Osteocyte (in vitro differentiated cells): ENCODE measurements around the gene SLBP. TPM values are rescaled to one million over a fixed set of nuclear protein-coding genes. Genes with fewer than 3 reads are reported as not detected.

Experiments
- DNase-seq: peaks from one replicate; pipeline ENCODE4 v3.0.0; 2021; ENCODE audit warnings: mixed read lengths; ENCODE audit not compliant: unreplicated experiment; ENCODE audit errors: extremely low spot score
- H3K27ac Mint-ChIP-seq: one replicate; pipeline ENCODE4 v1.8.0; 2021; ENCODE audit warnings: mild to moderate bottlenecking, mixed read lengths; ENCODE audit not compliant: unreplicated experiment
- H3K27me3 Mint-ChIP-seq: one replicate; pipeline ENCODE4 v1.8.0; 2021; ENCODE audit warnings: mixed read lengths; ENCODE audit not compliant: unreplicated experiment
- H3K36me3 Mint-ChIP-seq: one replicate; pipeline ENCODE4 v1.8.0; 2021; ENCODE audit warnings: mixed read lengths; ENCODE audit not compliant: unreplicated experiment
- H3K4me1 Mint-ChIP-seq: one replicate; pipeline ENCODE4 v1.8.0; 2021; ENCODE audit warnings: mixed read lengths; ENCODE audit not compliant: unreplicated experiment
- H3K4me3 Mint-ChIP-seq: one replicate; pipeline ENCODE4 v1.8.0; 2021; ENCODE audit warnings: mild to moderate bottlenecking, moderate library complexity, mixed read lengths; ENCODE audit not compliant: unreplicated experiment
- H3K9me3 Mint-ChIP-seq: one replicate; pipeline ENCODE4 v1.8.0; 2021; ENCODE audit warnings: mixed read lengths; ENCODE audit not compliant: unreplicated experiment
- CTCF ChIP-seq: fragments of 200-600 bp; sonication (generic); IDR thresholded peaks from 2 replicates; pipeline ENCODE4 v1.5.0; 2021; ENCODE audit warnings: antibody characterized with exemption, mild to moderate bottlenecking, moderate library complexity
- total RNA-seq: library from RNA; stranded (reverse); gene quantifications from 2 replicates; pipeline ENCODE4 v1.2.1, GENCODE V29; 2021

SLBP gene
- total RNA-seq, 1 donor from 2014 or later, result 49.1 TPM

DNA sequence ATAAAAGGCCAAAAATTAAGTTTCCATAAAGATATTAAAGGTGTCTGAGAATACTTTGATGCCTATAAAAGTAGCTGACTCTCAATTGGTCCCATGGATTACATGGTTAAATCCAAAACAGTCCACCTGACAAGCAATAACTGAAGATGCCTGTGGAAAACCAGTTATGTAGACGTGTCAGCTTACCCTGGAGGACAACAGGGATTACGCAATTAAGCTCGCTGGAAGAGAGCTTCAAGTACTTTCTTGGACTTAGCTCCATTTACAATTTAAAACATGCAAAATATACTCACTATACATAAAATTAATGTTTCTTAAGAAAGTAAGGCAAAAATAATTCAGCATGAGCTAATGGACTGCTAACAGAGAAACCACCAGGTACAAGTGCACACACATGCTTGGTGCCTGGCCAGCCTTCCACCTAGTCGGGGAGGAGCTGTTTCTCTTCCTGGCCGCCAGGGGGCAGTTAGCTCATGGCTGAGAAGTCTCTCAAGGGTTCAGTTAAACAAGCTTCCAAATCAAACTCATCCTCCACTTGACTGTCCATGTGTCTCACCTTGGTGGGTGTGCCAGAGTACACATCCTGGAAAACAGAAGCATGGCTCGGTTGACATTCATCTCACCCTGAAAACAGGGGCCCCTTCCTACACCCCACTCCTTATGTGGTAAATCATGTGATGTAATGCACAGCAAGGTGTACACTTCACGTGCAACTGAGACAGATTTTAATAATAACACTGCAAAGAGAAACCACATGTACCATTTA is 18.8 kb downstream of the SLBP start:
- peaks cover 30% of the 10 kb centered on the region for H3K36me3 Mint-ChIP-seq
- no peak overlapping the region for H3K27ac Mint-ChIP-seq
- H3K27me3 Mint-ChIP-seq, result no peaks in the 10 kb centered on the region
- no peaks in the 10 kb centered on the region for H3K9me3 Mint-ChIP-seq
- DNase-seq, result no peak
- no peak overlapping the region for H3K4me3 Mint-ChIP-seq
- TF ChIP-seq CTCF, result peak; percentile 95
- H3K4me1 Mint-ChIP-seq, result no peaks in the 10 kb centered on the region

- no peak for DNase-seq
- Mint-ChIP-seq H3K4me3 (no peak overlapping the region), H3K27me3 (no peaks in the 10 kb centered on the region), H3K36me3 (peaks cover 30% of the 10 kb centered on the region), H3K4me1 (no peaks in the 10 kb centered on the region), H3K27ac (no peak overlapping the region), H3K9me3 (no peaks in the 10 kb centered on the region)
- no peak for TF ChIP-seq CTCF
Observed at GRCh38 chr4:1691737-1692373, 20.3 kb downstream of the SLBP start.

DNA sequence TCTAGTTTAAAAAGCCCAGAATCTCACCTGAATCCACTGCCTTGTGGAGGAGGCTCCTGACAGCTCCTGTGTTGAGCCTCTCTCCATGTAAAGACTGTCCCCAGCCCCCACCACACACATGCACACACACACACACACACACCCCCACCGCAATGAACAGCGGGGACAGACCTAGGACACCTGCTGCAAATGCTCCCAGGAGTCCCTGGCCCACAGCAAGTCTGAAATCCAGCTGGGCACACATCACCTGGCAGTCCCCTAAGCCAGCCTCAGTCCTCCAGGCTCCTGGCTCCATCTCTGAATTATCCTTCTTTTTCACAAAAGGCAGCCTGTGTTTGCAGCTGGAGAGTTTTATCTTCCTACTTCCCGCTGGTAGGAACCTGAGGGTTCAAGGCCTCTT is 21.4 kb downstream of the SLBP start:
- TF ChIP-seq CTCF, result no peak
- H3K9me3 Mint-ChIP-seq, result no peaks in the 10 kb centered on the region
- H3K4me1 Mint-ChIP-seq, result no peaks in the 10 kb centered on the region
- H3K27me3 Mint-ChIP-seq, result no peaks in the 10 kb centered on the region
- H3K36me3 Mint-ChIP-seq, result peaks cover 25% of the 10 kb centered on the region
- no peak overlapping the region for H3K4me3 Mint-ChIP-seq
- no peak for DNase-seq
- H3K27ac Mint-ChIP-seq, result no peak overlapping the region

DNA sequence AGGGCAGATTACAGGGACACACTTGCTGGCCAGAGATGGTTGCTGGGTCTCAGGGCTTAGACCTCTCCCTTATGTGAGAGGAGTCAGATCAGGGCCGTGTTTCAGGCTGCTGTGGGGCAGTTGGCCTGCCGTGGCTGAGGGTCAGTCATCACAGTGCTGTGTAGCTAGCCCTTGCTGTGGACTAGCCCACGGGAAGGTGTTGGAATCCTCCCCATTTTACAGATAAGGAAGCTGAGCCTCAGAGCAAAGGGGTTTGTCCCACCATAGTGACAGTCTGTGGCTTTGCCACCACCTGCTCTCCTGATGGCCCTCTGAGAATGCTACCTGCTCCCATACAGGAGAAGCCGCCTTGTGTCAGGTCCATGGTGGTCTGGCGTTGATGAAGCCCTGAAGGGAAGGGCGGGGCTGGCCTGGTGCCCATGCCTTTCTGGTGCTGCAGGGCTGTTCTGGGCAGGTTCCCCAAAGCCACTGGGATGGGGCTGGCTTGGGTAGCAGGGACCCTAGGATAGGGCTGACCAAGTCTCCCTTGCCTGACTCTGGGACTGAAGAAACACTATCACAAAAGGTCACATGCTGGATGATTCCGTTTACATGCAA is 25.6 kb downstream of the SLBP start:
- DNase-seq, result no peak
- Mint-ChIP-seq H3K4me3 (peak overlapping the region; percentile 18), H3K27ac (peak overlapping the region; percentile 63), H3K36me3 (peaks cover 6% of the 10 kb centered on the region), H3K4me1 (peaks cover 11% of the 10 kb centered on the region), H3K9me3 (no peaks in the 10 kb centered on the region), H3K27me3 (no peaks in the 10 kb centered on the region)
- no peak for TF ChIP-seq CTCF
